ENCODE results near the gene HYAL1.
"Not testable (repeated sequence)": the region's sequence is repeated elsewhere in the genome, so short reads cannot be mapped to it uniquely, and the experiment has no call there.

DNA sequence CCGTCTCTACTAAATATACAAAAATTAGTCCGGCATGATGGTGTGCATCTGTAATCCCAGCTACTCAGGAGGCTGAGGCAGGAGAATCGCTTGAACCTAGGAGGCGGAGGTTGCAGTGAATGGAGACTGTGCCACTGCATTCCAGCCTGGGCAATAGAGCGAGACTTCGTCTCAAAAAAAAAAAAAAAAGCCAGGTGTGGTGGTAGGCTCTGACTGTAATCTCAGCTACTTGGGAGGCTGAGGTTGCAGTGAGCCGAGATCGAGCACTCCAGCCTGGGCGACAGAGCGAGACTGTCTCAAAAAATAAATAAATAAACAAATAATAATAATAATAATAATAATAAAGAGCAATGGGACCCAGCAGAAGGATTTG lies 30.9 kb downstream of the HYAL1 start:
- TF ChIP-seq, protein P1, sequence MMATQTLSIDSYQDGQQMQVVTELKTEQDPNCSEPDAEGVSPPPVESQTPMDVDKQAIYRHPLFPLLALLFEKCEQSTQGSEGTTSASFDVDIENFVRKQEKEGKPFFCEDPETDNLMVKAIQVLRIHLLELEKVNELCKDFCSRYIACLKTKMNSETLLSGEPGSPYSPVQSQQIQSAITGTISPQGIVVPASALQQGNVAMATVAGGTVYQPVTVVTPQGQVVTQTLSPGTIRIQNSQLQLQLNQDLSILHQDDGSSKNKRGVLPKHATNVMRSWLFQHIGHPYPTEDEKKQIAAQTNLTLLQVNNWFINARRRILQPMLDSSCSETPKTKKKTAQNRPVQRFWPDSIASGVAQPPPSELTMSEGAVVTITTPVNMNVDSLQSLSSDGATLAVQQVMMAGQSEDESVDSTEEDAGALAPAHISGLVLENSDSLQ (IDR thresholded peaks at IDR 0.05) = not testable (repeated sequence)
- TF ChIP-seq SP1 (IDR thresholded peaks at IDR 0.05); ELF4 (IDR thresholded peaks at IDR 0.05); FOXA1 (IDR thresholded peaks at IDR 0.05); ZNF384 (IDR thresholded peaks at IDR 0.05); FOXM1 (IDR thresholded peaks at IDR 0.05; ENCODE audit: borderline replicate concordance): not testable (repeated sequence)

Data from HEK293T (cell line).